ENCODE results near the gene MORC1. TPM values are rescaled to one million over a fixed set of nuclear protein-coding genes. Genes with fewer than 3 reads are reported as not detected.

MORC1 gene
- total RNA-seq, 2 donors from 2014 or later = not detected

DNA sequence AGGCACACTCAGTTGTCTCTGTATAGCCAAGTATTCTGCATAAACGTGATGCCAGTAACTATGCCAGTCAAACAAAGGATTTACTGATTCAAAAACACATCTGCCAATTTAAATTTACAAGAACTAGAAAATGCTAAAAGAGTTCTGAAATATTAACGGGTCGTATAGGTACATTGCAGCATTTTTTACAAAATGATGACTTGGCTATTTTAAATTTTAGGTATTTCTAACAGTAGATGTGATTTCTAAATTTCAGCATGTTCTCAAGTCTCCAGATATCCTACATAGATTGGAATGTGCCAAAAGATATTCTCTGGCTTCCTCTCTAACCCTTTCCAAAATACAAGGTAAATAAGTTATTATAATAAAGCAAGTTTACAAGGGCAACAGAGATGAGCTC is 60.3 kb downstream of the MORC1 start:
- no peaks in the 10 kb centered on the region for H3K27me3 ChIP-seq (replicated peaks; ENCODE audit: insufficient read depth)
- no peaks in the 10 kb centered on the region for H3K9me3 ChIP-seq
- H3K4me3 ChIP-seq = no peak overlapping the region
- TF ChIP-seq, protein P1, sequence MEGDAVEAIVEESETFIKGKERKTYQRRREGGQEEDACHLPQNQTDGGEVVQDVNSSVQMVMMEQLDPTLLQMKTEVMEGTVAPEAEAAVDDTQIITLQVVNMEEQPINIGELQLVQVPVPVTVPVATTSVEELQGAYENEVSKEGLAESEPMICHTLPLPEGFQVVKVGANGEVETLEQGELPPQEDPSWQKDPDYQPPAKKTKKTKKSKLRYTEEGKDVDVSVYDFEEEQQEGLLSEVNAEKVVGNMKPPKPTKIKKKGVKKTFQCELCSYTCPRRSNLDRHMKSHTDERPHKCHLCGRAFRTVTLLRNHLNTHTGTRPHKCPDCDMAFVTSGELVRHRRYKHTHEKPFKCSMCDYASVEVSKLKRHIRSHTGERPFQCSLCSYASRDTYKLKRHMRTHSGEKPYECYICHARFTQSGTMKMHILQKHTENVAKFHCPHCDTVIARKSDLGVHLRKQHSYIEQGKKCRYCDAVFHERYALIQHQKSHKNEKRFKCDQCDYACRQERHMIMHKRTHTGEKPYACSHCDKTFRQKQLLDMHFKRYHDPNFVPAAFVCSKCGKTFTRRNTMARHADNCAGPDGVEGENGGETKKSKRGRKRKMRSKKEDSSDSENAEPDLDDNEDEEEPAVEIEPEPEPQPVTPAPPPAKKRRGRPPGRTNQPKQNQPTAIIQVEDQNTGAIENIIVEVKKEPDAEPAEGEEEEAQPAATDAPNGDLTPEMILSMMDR (IDR thresholded peaks at IDR 0.05) = no peak
- ATAC-seq (ENCODE audit: insufficient number of reproducible peaks, low FRiP score, low read depth) = no peak
- no peaks in the 10 kb centered on the region for H3K4me1 ChIP-seq (ENCODE audit: control insufficient read depth in 1 of 2, low read depth in 2 of 2)
- H3K27ac ChIP-seq = no peak overlapping the region
- H3K36me3 ChIP-seq = no peaks in the 10 kb centered on the region
- DNase-seq (ENCODE audit: low spot score) = no peak

DNA sequence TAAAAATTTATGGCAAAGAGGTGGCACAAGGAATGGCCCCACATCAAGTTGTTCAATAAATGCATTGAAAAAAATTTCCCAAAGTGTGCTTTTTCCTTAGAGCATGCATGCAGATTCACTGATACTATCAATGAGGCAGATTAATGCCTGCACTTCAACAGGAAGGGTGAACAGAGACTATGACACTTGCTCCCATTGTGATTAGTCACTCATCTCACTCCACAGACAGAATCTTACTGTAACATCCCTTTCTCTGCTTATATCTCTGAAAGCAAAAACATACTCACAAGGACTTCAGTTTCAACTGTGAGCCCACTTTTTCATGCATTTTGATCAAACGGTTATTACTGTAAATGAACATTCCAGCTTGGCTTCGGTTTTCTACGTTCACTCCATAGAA is 60.9 kb downstream of the MORC1 start:
- TF ChIP-seq, protein P1 (IDR thresholded peaks at IDR 0.05) = no peak
- Histone ChIP-seq H3K4me1 (ENCODE audit: control insufficient read depth in 1 of 2, low read depth in 2 of 2) (no peaks in the 10 kb centered on the region), H3K27ac (no peak overlapping the region), H3K27me3 (replicated peaks; ENCODE audit: insufficient read depth) (no peaks in the 10 kb centered on the region), H3K9me3 (no peaks in the 10 kb centered on the region), H3K36me3 (no peaks in the 10 kb centered on the region), H3K4me3 (no peak overlapping the region)
- ATAC-seq (ENCODE audit: insufficient number of reproducible peaks, low FRiP score, low read depth) (no peak), DNase-seq (ENCODE audit: low spot score) (no peak)

DNA sequence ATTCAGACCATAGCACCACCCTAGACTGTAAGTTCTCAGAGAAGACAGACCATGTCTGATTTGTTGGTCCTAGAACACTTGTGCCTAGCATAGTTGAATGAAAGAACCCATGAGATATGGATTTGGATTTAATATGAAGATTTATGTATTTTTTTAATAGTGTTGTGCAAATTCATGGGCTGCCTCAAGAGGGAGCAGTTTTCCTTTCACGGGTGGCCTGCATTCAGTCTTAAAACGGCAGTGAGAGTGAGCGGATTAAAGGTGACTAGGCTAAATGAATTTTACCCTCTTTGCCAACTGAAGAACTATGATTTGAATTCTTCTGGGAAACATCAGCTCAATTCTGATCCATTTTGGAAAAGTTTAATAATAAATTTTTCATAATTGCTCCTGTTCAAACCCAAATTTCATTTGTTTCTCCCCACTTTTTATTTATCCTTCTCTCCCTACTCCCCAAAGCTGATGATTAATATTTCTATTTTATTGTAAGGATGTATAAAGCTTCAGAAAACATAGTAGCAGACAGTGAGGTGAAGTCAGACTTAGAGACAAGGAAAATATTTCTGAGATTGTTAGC is 67.3 kb downstream of the MORC1 start:
- no peak overlapping the region for H3K27ac ChIP-seq
- H3K4me3 ChIP-seq = no peak overlapping the region
- no peaks in the 10 kb centered on the region for H3K27me3 ChIP-seq (replicated peaks; ENCODE audit: insufficient read depth)
- ATAC-seq (ENCODE audit: insufficient number of reproducible peaks, low FRiP score, low read depth) = no peak
- no peaks in the 10 kb centered on the region for H3K36me3 ChIP-seq
- H3K9me3 ChIP-seq = no peaks in the 10 kb centered on the region
- H3K4me1 ChIP-seq (ENCODE audit: control insufficient read depth in 1 of 2, low read depth in 2 of 2) = no peaks in the 10 kb centered on the region
- no peak for DNase-seq (ENCODE audit: low spot score)
- TF ChIP-seq, protein P1 (IDR thresholded peaks at IDR 0.05) = no peak

DNA sequence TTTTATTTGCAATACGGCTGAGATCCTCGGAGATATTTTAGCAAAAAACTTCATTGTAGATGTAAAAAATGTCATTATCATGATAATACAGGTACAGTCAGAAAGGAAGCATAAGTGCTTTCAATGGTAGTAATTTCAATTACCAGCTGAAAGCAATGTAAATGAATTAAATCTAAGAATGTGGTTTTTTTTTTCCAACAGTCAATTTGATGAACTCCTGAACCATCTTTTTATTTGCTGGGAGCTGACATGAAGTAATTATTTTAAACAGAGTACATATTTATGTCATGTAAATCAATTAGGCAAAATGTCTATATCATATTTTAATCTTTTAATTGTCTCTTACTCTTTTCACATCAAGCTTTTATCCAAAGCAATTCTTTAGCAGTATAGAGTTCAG is 70.6 kb downstream of the MORC1 start:
- TF ChIP-seq, protein P1 (IDR thresholded peaks at IDR 0.05) = no peak
- H3K36me3 ChIP-seq = no peaks in the 10 kb centered on the region
- no peaks in the 10 kb centered on the region for H3K27me3 ChIP-seq (replicated peaks; ENCODE audit: insufficient read depth)
- no peak for ATAC-seq (ENCODE audit: insufficient number of reproducible peaks, low FRiP score, low read depth)
- H3K4me1 ChIP-seq (ENCODE audit: control insufficient read depth in 1 of 2, low read depth in 2 of 2) = no peaks in the 10 kb centered on the region
- H3K9me3 ChIP-seq = no peaks in the 10 kb centered on the region
- DNase-seq (ENCODE audit: low spot score) = no peak
- no peak overlapping the region for H3K4me3 ChIP-seq
- no peak overlapping the region for H3K27ac ChIP-seq

DNA sequence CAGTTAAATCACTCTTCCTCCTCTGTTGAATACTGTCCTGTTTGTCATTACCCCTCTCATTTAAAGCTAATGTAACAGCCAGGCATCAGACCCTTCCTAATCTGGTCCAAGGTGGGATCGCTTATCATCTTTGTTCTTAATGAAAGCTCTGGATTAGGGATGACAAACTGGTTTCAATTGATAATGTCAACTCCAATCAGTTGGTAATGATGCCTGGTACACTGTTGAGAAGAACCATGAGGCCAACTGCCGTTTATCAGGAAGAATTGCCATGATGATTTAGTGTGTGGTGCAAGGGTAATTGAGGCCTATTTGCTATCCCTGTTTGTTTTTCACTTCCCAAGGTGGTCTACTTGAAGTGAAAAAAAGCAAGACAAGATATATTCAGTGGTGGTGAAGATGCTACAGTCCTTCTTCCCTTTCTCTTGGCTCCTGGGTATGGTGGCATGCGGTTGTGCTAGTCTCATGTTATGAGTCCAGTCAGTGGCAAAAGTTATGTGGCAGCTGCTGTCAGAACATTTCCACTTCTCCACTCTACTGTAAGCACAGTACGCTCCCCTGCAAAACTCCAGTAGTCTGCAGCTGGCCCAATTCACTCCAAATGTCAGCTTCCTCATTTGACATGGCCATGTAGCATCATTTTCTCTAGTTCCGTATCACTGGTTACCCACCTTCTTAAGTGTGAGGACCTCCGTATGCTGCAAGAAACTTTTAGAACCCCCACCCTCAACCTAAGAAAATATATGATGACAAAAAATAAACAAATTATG is 72.5 kb downstream of the MORC1 start:
- Histone ChIP-seq H3K36me3 (no peaks in the 10 kb centered on the region), H3K4me3 (no peak overlapping the region), H3K27me3 (replicated peaks; ENCODE audit: insufficient read depth) (no peaks in the 10 kb centered on the region), H3K27ac (no peak overlapping the region), H3K9me3 (no peaks in the 10 kb centered on the region), H3K4me1 (ENCODE audit: control insufficient read depth in 1 of 2, low read depth in 2 of 2) (no peaks in the 10 kb centered on the region)
- no peak for DNase-seq (ENCODE audit: low spot score)
- no peak for ATAC-seq (ENCODE audit: insufficient number of reproducible peaks, low FRiP score, low read depth)
- TF ChIP-seq, protein P1 (IDR thresholded peaks at IDR 0.05) = no peak
